Measurements from ENCODE around the gene USP40. TPM values are rescaled to one million over a fixed set of nuclear protein-coding genes. Genes with fewer than 3 reads are reported as not detected.

The USP40 gene
- total and polyA plus RNA-seq, 9 of the 15 experiments (the other 6 are each of a cell fraction or from before 2014, with no cell fraction given) = 5.5 to 15.0 (median 9.3) TPM

GRCh38 chr2:233430651-233431050 is 135.9 kb downstream of the USP40 start:
- FAIRE-seq (no peak), DNase-seq (ENCODE audit: extremely low read depth in 1 of 4, low spot score in 3 of 4) (no peak), ATAC-seq (no peak)
- no TSS peak for BruUV-seq (replicated peaks)
- CTCF ChIA-PET (ENCODE audit: low intra/inter-chr PET ratio) = no interaction called here
- TF ChIP-seq HDAC8 (tag; IDR thresholded peaks at IDR 0.05) (no peak), KLF10 (CRISPR knock-in tag; IDR thresholded peaks at IDR 0.05) (no peak), ARHGAP35 (IDR thresholded peaks at IDR 0.05; ENCODE audit: partially characterized antibody) (no peak), ZNF644 (tag; IDR thresholded peaks at IDR 0.05; ENCODE audit: low read depth) (no peak), ZNF224 (CRISPR knock-in tag; IDR thresholded peaks at IDR 0.05) (no peak), BRF1 (IDR thresholded peaks at IDR 0.05; ENCODE audit: borderline replicate concordance, extremely low read depth, insufficient read length) (no peak), HNRNPLL (IDR thresholded peaks at IDR 0.05; ENCODE audit: low read depth, low read length, poor library complexity, severe bottlenecking) (no peak), HSF4 (CRISPR knock-in tag; IDR thresholded peaks at IDR 0.05; ENCODE audit: borderline replicate concordance) (no peak), YBX1 (IDR thresholded peaks at IDR 0.05) (no peak), PRPF4 (IDR thresholded peaks at IDR 0.05; ENCODE audit: insufficient read depth, low read depth, low read length, poor library complexity, severe bottlenecking) (no peak), TBL1XR1 (IDR thresholded peaks at IDR 0.05; ENCODE audit: low read length in 2 of 2) (no peak), NR2C1 (IDR thresholded peaks at IDR 0.05) (no peak), NR2C1 (tag; IDR thresholded peaks at IDR 0.05) (no peak), STAT5B (CRISPR knock-in tag; IDR thresholded peaks at IDR 0.05) (no peak), MNT (conservative IDR thresholded peaks at IDR 0.05) (no peak), SNIP1 (IDR thresholded peaks at IDR 0.05; ENCODE audit: low read depth) (no peak), FOSL1 (tag; conservative IDR thresholded peaks at IDR 0.05) (no peak), ZFPM2 (CRISPR knock-in tag; IDR thresholded peaks at IDR 0.05) (no peak), MXI1 (IDR thresholded peaks at IDR 0.05; ENCODE audit: low read depth, low read length) (no peak), TCF15 (CRISPR knock-in tag; IDR thresholded peaks at IDR 0.05) (no peak)
- Histone ChIP-seq H3K27me3 (ENCODE audit: control insufficient read depth in 2 of 2, insufficient read depth in 2 of 2, low read length in 2 of 2) (no peaks in the 10 kb centered on the region), H3K79me2 (ENCODE audit: control insufficient read depth, insufficient read depth, low read length) (peaks cover 26% of the 10 kb centered on the region), H2AFZ (ENCODE audit: low read depth, low read length) (no peak overlapping the region), H3K36me3 (ENCODE audit: control insufficient read depth, insufficient read depth, low read length) (peaks cover 9% of the 10 kb centered on the region; the same call in 2 of the 3 replicates), H4K20me1 (replicated peaks; ENCODE audit: control insufficient read depth, insufficient read depth, low read length) (no peaks in the 10 kb centered on the region), H3K9me1 (ENCODE audit: control insufficient read depth, insufficient read depth, low read length) (no peaks in the 10 kb centered on the region), H3K4me3 (no peak overlapping the region), H3K4me1 (replicated peaks in 1 of 2; ENCODE audit: control insufficient read depth in 2 of 2, insufficient read depth in 2 of 2, low read length in 2 of 2) (peaks cover 25 to 36% of the 10 kb centered on the region in 2 experiments; a peak in 4 of 5 replicates), H3K9me3 (replicated peaks; ENCODE audit: control insufficient read depth, insufficient read depth, low read depth, low read length) (no peaks in the 10 kb centered on the region), H3K4me2 (ENCODE audit: insufficient read depth, low read length) (no peak overlapping the region), H3K27ac (ENCODE audit: extremely low read depth, low read depth, low read length) (no peak overlapping the region), H3K9ac (ENCODE audit: insufficient read depth in 1 of 2, low read depth in 2 of 2, low read length in 2 of 2) (no peak overlapping the region)
- in situ Hi-C loops (cut with MboI) (no loop called here), intact Hi-C loops (cut with micrococcal nuclease) (no loop called here)
- POLR2A ChIA-PET = no interaction called here
- WGBS (ENCODE audit: insufficient coverage, low coverage, missing lambda C conversion rate) = 80% methylated on average over 1 of the region's 1 CpG
